Measurements from ENCODE around the gene ISX. TPM values are rescaled to one million over a fixed set of nuclear protein-coding genes. Genes with fewer than 3 reads are reported as not detected.

Gene ISX
- total and polyA plus RNA-seq, 10 of the 15 experiments (the other 5 are each of a cell fraction or from before 2014, with no cell fraction given): 0.05 to 0.66 (median 0.25) TPM

DNA sequence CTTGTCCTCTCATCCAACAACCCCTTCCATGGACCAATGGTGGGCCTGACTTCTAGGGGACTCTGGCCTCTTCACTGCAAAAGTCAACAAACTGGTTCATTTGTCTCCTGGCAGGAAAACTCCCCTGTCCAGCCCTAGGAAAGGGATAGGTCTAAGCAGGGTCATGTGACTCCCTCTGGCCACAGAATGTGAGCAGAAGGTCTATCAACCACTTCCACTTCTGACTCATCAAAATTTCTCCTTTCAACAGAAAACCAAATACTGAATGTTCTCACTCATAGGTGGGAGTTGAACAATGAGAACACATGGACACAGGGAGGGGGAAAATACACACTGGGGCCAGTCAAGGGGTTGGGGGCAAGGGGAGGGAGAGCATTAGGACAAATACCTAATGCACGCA is 1.3 kb upstream of the ISX start (continued):
- no peak for TF ChIP-seq ZBTB40 (IDR thresholded peaks at IDR 0.05; ENCODE audit: borderline replicate concordance)
- no peak for TF ChIP-seq IRF3 (IDR thresholded peaks at IDR 0.05)
- TF ChIP-seq RAD51 (IDR thresholded peaks at IDR 0.05): peak; percentile 92
- 0 out of 2 replicates have a peak, but pooled peaks have one; percentile 13 for TF ChIP-seq YY1 (IDR thresholded peaks at IDR 0.05; ENCODE audit: low read depth, low read length)
- TF ChIP-seq, protein P1, sequence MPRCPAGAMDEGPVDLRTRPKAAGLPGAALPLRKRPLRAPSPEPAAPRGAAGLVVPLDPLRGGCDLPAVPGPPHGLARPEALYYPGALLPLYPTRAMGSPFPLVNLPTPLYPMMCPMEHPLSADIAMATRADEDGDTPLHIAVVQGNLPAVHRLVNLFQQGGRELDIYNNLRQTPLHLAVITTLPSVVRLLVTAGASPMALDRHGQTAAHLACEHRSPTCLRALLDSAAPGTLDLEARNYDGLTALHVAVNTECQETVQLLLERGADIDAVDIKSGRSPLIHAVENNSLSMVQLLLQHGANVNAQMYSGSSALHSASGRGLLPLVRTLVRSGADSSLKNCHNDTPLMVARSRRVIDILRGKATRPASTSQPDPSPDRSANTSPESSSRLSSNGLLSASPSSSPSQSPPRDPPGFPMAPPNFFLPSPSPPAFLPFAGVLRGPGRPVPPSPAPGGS (IDR thresholded peaks at IDR 0.05; ENCODE audit: borderline replicate concordance, insufficient read depth, low read depth, low read length, poor library complexity, severe bottlenecking): no peak
- 0 out of 2 replicates have a peak, but pooled peaks have one; percentile 35 for TF ChIP-seq CBFB (IDR thresholded peaks at IDR 0.05; ENCODE audit: low read depth)
- TF ChIP-seq NFXL1 (IDR thresholded peaks at IDR 0.05; ENCODE audit: borderline replicate concordance): no peak
- no peak for TF ChIP-seq MEF2B (IDR thresholded peaks at IDR 0.05; ENCODE audit: partially characterized antibody, poor library complexity, severe bottlenecking)
- peak; percentile 28; the same call in 1 of the 2 replicates for TF ChIP-seq CREM (IDR thresholded peaks at IDR 0.05; ENCODE audit: low read depth)
- TF ChIP-seq SMARCA5 (IDR thresholded peaks at IDR 0.05): no peak
- no peak for TF ChIP-seq HDAC6 (IDR thresholded peaks at IDR 0.05; ENCODE audit: unreplicated experiment)
- 0 out of 2 replicates have a peak, but pooled peaks have one; percentile 13 for TF ChIP-seq TAF1 (IDR thresholded peaks at IDR 0.05; ENCODE audit: borderline replicate concordance, low read depth, low read length)
- TF ChIP-seq ZNF622 (IDR thresholded peaks at IDR 0.05): no peak
- TF ChIP-seq CREB1 (IDR thresholded peaks at IDR 0.05; ENCODE audit: low read depth): no peak
- TF ChIP-seq, protein P2, sequence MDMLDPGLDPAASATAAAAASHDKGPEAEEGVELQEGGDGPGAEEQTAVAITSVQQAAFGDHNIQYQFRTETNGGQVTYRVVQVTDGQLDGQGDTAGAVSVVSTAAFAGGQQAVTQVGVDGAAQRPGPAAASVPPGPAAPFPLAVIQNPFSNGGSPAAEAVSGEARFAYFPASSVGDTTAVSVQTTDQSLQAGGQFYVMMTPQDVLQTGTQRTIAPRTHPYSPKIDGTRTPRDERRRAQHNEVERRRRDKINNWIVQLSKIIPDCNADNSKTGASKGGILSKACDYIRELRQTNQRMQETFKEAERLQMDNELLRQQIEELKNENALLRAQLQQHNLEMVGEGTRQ (IDR thresholded peaks at IDR 0.05; ENCODE audit: borderline replicate concordance, low read depth, low read length): peak; percentile 66
- TF ChIP-seq POLR2AphosphoS2 (IDR thresholded peaks at IDR 0.05; ENCODE audit: low read depth, low read length): no peak
- TF ChIP-seq BCL11A (IDR thresholded peaks at IDR 0.05; ENCODE audit: low read depth, low read length): 0 out of 2 replicates have a peak, but pooled peaks have one; percentile 22
- TF ChIP-seq BRCA1 (IDR thresholded peaks at IDR 0.05; ENCODE audit: low read depth, low read length): no peak

Measured in GM12878 (cell line).